Activated CD4-positive, alpha-beta T cell treated with anti-CD3 and anti-CD28 coated beads, Interleukin-2, Interleukin-4, amounts not matched to agents 100 ng/mL and 50 ng/mL, durations not matched to agents 16 hours and 8 hours (primary cell): ENCODE measurements around the gene ZNF223.
A peak's percentile ranks its signal among the peaks of the same experiment; 100 is the strongest.

Experiments used
- DNase-seq: peaks from one replicate; pipeline ENCODE4 v3.0.0-alpha.2; 2020; ENCODE audit warnings: low spot score

The ZNF223 gene

DNA sequence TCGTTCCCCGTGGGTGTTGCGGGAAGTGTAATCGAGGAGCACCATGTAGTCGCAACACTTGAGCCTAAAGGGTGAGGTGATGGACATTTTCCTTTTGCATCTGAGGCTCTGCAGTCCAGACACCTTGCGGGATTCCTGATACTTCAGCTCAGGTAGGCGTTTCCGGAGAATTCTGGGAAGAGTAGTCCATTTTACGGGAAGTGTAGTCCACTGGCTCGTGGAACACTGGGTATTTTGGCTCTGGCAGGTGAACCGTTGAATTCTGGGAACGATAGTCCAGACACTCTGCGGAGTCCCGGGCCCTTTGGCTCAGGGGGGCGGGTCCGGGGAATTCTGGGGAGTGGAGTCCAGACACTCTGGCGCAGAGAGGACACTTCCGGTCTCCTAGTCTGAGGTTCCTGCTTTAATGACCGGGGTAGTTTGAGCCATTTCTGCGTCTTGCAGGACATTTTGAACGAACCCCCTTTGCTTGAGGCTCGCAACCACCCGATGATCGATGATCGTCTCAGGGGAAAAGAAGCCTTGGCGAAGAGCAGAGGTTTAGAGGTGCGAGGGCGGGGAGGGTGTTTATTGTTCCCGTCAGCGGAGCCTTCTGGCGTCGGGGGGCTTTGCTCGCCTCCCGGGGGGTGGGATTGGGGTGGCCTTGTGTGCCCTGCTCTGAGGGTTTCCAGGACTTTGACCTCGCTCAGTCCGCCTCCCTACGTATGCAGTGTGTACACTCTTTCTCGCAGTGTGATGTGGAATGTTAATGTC lies at the start of gene ZNF223:
Gene ZNF223, plus strand, starts transcription at position 387 of the 753 bp plus-strand sequence. CDS start 3,141 bp downstream, outside the sequence.
- no peak for DNase-seq

DNA sequence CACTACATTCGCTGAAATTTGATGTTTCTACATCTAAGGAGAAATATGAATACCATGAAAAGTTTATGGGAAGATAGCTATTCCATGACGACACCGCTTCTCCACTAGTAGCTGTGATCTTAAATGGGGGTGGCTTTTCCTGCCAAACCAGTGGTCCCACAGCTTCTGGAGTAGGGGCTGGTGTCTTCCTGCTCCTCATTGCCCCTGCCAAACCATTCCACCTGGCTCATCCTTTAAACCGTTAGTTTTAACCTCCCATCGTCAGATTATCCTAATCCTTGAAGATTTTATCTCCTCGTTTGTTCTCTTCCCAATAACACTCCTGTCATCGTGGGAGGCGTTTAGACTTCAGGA lies 49.6 kb upstream of the ZNF223 start:
- DNase-seq = no peak

DNA sequence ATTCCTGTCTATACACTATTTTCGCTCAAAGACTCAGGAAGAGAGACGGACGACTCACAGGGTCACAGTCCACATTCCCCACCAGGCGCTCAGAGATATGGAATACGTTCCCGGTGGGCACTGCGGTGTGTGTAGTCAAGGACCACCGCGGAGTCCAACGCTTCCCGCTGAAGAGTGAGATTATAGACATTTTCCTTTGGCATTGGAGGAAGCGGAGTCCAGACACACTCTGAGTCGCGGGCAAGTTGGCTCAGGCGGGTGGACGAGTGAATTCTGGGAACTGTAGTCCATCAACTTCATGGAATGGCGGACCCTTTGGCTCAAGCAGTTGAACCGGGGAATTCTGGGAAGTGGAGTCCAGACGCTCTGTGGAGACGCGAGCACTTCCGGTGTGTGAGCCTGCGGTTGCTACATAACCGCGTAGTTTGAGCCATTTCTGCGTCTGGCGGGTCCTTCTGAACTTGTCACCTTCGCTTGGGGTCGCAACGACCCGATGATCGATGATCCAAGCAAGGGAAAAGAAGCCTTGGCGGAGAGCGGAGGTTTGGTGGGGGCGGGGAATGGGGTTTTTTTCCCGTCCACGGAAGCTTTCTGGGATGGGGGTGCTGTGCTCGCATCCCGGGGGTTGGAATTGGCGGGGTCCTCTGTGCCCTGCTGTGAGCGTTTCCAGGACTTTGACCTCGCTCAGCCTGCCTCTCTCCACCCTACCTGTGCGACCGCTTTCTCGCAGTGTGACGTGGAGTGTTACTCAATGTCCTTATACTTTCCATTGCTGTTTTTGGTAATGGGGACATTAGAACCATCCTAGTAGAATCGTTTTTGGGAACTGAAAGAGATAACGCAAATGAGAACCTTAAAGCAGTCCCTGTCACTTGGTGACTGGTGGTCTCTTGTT lies 49.0 kb upstream of the ZNF223 start, which contains the start of gene ZNF230:
Gene ZNF230, plus strand, starts transcription at position 392 of the 895 bp plus-strand sequence. CDS start 4,122 bp downstream, outside the sequence.
- DNase-seq = peak; percentile 94

DNA sequence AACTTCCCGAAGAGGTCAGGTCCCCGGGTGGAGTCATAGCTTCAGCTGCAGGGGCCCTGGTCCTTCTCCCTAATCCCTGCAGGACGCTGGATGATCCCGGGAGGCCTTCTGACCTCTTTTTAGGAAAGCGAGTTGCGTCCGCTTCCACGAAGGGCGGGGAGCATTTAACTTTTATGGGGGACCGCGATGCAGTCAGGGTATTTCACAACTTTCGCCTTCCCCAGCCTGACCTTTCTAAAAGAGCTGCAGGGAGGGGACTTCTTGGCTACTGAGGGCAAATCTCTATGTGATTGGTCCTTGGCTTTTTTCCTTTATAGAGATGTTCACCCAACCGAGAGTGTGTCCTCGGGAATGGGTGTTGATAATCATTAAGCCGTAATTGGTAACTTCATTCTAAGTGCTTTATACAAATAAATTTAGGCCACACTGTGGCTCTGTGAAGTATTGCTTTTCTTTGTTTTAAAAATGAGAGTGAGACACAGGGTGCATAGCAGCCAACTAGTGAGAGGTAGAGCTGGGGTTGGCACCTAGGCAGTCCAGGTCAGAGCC lies 48.3 kb upstream of the ZNF223 start:
- DNase-seq = peak; percentile 5

DNA sequence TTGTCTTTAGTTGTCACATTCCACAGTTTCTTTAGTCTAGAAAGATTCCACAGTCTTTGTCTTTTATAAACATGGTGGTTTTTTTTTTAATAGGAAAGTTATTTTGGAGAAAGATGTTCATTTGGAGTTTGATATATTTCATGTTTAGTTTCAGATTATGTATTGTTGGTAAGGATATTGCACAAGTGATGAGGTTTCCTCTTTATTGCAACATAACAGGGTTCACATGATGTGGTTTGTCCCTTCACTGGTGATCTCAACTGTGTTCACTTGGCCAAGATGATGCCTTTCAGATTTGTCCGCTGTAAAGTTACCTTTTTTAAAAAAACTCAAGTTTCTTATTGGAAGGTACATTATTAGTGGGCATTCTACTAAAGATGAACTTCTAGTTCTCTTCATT lies 45.9 kb upstream of the ZNF223 start:
- no peak for DNase-seq

DNA sequence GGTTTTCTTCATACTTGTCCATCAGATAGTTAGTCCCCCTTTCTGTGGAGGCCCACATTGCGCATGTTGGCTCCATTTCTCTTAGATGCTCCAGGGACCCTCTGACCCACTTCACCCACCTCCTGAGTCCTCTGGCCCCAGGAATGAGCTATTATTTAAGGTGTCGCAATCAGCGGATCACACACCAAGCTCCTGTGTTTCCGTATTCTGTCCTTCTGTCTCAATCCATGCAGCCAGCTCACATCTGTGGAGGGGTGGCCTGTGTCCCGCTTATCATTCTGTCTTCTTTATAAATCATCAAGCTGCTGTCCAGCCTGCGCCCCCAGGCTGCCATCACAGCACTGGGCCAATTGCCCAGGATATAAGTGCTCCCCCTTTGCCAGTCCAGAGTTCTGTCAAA lies 44.4 kb upstream of the ZNF223 start:
- no peak for DNase-seq

DNA sequence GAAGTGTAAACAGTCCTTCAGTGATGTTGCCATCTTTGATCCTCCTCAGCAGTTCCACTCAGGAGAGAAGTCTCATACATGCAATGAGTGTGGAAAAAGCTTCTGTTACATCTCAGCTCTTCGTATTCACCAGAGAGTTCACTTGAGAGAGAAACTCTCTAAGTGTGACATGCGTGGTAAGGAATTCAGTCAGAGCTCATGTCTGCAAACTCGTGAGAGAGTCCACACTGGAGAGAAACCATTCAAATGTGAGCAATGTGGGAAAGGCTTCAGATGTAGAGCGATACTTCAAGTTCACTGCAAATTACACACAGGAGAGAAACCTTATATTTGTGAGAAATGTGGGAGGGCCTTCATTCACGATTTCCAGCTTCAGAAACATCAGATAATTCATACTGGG lies 41.4 kb upstream of the ZNF223 start:
- DNase-seq = no peak

DNA sequence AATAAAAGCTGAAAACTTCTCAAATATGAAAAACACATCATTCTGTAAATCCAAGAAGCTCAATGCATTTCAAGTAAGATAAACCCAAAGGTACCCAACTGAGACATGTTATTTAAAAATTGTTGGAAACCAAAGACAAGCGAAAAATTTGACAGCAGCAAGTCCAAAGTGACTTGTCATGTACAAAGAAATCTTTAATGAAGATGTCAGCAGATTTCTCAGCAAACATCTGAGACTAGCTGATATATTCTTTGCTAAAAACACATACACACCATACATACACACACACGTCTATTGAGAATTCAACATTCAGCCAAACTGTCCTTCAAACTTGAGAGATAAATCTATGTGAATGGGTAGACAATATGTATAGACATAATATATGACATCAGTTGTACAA lies 32.3 kb upstream of the ZNF223 start:
- no peak for DNase-seq

DNA sequence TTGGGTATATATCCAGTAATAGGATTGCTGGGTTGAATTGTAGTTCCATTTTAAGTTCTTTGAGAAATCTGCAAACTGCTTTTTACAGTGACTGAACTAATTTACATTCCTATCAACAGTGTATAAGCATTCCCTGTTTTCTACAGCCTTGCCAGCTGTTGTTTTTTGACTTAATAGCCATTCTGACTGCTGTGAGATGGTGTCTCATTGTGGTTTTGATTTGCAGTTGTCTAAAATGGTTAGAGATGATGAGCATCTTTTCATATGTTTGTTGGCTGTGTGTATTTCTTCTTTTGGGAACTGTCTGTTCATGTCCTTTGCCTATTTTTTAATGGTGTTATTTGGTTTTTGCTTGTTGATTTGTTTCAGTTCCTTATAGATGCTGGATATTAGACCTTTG lies 30.6 kb upstream of the ZNF223 start:
- DNase-seq = no peak

DNA sequence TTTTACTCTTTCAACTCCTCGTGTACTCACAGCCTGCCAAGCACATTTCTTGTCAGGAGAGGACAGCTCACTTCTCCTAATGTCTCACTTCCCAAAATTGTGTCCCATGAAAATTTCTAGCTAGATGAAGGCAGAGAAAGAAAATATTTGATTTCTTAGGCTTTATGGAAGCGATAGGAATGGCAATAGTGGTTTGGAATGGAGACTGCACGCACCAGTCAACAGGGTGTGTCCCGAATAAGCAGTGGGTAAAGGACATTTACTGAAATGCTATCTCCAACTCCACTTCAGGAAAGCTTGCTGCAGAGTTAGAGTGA lies 27.0 kb upstream of the ZNF223 start:
- DNase-seq = no peak

DNA sequence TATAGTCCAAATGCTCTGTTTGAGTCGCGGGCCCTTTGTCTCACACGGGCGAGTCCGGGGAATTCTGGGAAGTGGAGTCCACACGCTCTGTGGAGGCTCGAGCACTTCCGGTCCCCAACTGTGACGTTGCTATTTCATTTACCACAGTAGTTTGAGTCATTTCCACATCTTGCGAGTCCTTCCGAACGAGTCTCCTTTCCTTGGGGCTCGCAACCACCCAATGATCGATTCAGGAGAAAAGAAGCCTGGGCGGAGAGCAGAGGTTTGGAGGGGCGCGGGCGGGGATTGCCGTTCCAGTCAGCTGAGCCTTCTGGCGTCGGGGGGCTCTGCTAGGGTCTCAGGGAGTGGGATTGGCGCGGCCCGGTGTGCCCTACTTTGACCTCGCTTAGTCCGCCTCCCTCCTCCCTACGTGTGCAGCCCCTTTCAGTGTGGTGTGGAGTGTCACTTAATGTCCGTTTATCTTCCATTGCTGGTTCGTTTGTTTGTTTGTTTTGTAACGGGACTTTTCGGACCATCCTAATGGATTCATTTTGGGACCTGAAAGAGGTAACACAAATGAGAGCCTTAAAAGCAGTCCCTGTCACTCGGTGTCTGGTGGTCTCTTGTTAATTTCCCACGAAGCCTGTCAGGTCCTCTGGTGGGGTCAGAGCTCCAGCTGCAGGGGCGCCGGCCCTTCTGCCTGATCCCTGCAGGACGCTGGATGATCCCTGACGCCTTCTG lies 26.5 kb upstream of the ZNF223 start, which contains the start of gene ZNF222:
Gene ZNF222, plus strand, starts transcription at position 163 of the 720 bp plus-strand sequence. Its CDS starts 58 bp downstream, at position 221.
- peak; percentile 82 for DNase-seq

DNA sequence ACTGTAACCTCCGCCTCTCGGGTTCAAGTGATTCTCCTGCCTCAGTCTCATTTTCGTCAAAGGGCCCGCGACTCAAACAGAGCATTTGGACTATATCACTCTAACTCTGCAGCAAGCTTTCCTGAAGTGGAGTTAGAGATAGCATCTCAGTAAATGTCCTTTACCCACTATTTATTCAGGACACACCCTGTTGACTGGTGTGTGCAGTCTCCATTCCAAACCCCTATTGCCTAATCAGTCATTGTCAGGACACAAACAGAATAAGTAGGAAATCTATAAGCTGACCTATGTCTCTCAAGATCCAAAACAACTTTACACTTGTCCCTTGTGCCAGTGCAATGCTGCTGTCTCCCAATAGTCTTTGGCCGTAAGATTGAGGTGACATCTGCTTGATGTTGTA lies 25.2 kb upstream of the ZNF223 start:
- no peak for DNase-seq

DNA sequence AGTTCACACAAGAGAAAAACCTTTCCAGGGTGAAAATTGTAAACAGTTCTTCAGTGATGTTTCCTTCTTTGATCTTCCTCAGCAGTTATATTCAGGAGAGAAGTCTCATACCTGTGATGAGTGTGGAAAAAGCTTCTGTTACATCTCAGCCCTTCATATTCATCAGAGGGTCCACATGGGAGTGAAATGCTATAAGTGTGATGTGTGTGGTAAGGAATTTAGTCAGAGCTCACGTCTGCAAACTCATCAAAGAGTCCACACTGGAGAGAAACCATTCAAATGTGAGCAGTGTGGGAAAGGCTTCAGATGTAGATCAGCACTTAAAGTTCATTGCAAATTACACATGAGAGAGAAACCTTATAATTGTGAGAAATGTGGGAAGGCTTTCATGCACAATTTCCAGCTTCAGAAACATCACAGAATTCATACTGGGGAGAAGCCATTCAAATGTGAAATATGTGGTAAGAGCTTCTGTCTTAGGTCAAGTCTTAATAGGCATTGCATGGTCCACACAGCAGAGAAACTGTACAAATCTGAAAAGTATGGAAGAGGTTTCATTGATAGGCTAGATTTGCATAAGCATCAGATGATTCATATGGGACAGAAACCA lies 19.7 kb upstream of the ZNF223 start:
- no peak for DNase-seq

DNA sequence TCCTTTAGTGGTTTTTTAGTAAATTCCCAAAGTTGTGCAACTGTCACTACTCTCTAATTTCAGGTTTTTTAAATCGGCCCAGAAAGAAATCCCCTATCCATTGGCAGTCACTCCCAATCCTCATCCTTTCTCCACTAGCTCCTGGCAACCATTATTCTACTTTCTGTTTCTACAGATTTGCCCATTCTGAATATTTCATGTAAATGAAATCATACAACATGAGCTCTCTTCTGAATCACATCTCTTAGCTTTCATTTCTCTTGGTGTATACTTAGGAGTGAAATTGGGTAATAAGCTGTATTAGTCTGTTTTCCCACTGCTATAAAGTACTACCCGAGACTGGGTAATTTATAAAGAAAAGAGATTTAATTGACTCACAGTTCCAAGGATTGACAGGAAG lies 9.7 kb upstream of the ZNF223 start:
- no peak for DNase-seq

DNA sequence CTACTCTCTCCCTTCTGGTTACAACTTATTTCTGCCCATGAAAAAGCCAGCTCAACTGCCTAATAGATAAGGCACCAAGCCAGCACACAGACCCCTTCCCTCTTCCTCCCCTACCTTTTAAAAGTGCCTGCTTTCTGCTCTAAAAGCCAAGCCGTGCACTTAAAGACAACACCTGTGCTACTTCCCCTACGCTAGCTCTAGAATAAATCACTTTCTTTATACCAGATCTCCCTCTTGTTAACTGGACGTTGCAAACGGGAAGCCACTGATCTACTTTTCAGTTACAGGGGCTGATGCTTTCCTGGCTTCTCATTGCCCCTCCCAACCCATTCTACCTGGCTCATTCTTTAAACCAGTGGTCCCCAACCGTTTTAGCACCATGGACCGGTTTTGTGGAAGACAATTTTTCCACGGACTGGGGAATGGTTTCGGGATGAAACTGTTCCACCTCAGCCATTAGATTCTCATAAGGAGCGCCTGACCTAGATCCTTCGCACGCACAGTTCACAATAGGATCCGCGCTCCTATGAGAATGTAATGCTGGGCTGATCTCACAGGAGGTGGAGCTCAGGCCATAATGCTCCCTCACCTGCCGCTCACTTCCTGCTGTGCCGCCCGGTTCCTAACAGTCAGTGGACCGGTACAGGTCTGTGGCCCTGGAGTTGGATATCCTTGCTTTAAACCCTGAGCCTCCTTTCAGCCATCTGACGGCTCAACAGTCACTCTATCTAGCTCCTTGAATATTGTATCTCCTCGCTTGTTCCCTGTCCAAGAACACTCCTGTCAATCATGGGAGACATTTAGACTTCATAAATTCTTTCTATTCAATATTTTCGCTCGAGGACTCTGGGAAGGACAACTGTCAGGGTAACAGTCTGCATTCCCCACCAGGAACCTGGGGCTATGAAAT lies 841 bp upstream of the ZNF223 start:
- DNase-seq = no peak

DNA sequence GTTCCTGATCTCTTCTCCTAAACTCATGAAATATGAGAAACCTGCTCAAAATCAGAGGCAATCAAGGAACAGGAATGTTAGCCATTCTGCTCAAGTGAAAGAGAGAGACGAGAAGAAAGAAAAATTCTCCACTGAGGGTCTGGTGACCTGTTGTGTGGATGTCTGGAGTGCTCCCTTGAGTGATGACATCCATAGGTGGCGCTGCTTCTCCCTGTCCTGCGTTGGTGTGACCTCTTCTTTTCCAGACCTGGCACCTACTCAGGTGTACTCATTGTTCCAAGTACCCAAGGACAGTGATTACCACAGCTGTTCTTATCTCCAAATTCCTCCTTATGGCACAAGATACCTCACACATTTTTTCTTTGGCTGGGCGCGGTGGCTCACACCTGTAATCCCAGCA lies 4.0 kb downstream of the ZNF223 start:
- no peak for DNase-seq

DNA sequence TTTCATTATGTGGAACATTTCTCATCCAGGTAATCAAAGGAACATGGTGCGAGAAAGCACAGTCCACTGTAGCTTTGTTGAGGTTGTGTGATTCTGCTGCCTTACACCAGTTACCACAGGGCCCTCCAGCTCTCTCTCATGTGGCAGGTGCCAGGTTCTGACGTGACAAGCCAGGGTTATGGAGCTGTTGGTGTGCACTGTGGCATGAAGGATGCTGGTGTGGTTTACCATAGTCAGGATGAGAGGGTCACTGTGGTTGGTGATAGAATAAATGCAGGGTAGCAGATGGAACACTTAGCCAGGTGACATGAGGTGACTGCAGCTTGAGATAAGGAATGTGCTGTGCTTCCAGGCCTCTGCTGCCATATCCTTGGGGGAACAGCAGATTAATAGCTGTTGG lies 7.4 kb downstream of the ZNF223 start:
- DNase-seq = no peak

DNA sequence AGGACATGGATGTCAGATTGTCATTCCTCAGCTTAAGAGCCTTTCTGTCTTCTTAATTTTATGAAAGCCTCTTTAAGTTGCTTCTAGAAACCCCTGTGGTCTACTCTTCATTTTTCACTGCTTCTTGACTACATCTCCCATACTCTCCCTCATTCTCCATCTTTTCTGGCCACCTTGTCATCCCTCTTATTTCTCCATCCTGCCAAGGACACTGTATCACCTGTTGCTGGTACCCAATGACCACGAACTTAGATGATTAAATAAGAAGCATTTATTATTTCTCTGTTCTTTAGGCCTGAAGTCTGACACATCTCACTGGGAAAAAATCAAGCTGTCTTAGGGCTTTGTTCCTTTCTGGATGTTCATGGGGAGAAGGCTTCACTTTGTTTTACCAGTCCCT lies 9.2 kb downstream of the ZNF223 start:
- no peak for DNase-seq

DNA sequence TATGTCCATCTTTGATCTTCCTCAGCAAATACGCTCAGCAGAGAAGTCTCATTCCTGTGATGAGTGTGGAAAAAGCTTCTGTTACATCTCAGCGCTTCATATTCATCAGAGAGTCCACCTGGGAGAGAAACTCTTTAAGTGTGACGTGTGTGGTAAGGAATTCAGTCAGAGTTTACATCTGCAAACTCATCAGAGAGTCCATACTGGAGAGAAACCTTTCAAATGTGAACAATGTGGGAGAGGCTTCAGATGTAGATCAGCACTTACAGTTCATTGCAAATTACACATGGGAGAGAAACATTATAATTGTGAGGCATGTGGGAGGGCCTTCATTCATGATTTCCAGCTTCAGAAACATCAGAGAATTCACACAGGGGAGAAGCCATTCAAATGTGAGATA lies 14.5 kb downstream of the ZNF223 start:
- DNase-seq = no peak

DNA sequence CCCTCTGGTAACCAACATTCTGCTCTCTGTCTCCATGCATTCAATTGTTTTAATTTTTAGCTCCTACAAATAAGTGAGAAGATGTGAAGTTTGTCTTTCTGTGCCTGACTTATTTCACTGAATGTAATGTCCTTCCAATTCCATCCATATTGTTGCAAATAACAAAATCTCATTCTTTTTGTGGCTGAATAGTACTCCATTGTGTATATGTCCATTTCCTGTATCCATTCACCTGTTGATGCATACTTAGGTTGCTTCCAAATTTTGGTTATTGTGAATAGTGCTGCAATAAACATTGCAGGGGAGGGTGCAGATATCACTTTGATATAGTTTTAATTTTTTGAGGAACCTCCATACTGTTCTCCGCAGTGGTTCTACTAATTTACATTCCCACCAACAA lies 17.6 kb downstream of the ZNF223 start:
- no peak for DNase-seq
